Kidney capillary endothelial cell (primary cell): Measurements from ENCODE around the gene ALG5.
A peak's percentile ranks its signal among the peaks of the same experiment; 100 is the strongest.

Source experiments
- DNase-seq: peaks from one replicate; pipeline ENCODE4 v3.0.0-alpha.2; 2018; ENCODE audit warnings: low spot score

Gene ALG5

DNA sequence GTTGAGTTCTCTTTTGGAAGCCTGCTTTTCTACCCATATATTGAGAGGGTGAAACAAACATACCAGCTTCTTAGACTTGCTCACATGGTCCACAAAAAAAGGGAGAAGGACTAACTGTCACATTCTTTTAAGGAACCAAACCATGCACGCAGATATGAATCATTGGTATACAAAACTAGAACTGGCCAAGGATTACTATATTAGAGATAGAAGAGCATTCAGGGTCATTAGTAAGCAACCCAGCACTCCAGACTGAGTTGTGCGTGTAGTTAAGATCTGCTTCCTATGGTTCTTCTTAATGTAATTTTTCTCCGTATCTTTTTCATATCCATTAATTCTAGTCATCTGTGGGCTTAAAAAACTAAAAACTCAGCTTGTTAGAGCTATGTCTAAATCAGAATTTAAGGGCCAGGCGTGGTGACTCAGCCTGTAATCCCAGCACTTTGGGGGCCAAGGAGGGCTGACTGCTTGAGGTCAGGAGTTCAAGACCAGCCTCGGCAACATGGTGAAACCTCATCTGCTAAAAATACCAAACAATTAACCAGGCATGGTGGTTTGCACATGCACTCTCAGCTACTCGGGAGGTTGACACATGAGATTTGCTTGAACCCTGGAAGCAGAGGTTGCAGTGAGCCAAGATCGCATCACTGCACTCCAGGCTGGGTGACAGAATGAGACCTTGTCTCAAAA is 19.6 kb downstream of the ALG5 start:
- no peak for DNase-seq

DNA sequence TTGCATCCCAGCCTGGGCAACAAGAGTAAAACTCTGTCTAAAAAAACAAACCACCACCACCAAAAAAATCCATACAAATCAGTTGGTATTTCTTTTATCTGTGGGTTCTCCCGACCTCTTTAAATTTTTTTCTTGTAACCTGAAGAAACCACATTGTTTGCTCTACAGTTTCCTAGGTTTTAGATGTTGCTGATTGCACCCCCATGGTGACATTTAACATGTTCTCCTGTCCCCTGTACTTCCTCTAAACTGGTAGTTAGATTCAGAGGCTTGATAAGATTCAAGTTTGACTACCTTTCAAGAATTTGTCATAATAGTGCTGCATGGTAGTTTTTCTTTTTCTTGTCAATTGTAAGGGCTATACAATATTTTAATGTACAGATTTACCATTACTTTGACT is 24.0 kb downstream of the ALG5 start:
- no peak for DNase-seq

DNA sequence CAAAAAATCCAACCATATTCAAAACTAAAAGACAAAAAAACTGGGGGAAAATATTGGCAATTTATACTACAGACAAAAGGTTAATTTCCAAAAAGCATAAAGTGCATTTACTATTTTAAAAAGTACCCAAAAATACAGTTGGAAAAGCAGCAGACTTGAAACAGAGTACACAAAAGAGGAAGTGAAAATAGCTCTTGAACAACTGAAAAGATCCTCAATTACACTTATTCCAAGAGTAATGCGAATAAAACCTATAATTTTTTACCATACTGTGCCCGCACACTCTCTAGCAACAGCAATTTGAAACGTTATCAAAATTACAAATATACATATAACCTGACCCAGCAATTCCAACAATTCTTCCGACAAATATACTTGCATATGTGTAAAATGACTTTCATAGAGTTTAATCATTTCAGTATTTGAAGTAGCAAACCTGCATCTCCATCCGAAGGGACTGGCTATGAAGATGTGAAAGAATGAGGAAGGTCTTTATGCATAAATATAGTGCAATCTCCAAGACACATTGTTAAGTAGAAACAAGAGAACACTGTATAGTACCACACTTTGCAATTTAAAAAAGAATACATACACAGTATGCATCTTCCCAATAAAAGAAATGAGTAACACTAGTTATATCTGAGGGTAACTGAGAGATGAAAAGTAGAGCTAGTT is 25.4 kb downstream of the ALG5 start:
- no peak for DNase-seq

DNA sequence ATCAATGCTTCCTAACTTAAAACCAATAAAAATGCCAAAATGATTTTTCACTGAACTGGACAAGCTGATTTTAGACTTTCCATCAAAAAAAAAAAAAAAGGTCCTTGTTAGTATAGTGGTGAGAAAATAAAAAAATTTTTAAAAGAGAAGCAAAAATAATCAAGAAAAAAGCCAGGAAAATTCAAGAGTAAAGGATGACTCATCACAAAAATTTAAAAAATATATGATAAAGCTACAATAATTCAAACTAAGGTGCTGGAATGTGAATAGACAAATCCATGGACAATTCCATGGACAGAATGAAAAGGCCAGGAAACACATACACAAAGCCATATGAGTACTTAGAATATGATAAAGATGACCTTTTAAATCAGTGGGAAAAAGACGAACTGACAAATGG is 26.1 kb downstream of the ALG5 start:
- no peak for DNase-seq

DNA sequence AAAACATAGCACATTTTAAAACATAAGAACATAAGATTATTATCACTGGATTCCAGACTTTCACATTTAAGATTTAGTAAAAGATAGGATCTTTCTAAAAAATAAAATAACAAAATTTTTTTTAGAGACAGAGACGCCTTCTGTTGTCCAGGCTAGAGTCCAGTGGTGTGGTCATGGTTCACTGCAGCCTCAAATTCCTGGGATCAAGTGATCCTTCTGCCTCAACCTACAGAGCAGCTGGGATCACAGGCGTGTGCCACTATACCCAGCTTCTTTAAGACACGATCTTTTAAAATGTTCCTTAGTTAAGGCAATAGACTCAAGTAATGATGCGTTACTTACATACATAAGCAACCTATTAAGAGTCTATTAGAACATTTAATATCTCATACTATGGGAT is 32.7 kb downstream of the ALG5 start:
- DNase-seq = no peak

DNA sequence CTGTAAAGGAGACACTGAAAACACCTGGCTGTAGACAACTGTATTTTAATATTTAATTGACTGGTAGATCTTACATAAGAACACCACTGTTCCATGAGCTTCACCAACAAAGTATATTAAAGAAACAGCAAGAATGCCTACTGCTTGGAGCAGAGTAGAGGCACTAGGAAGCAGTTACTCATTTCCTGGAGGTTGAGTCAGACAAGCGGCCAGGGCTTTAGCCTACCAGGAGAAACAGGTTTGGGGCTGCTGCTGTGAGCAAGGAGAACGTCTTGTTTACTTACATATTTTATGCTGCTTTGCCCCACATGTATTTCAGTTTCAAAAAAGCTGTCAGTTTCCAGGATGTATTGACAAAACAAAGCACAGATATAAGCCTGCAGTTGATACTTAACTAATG is 33.4 kb downstream of the ALG5 start:
- DNase-seq = peak; percentile 92

DNA sequence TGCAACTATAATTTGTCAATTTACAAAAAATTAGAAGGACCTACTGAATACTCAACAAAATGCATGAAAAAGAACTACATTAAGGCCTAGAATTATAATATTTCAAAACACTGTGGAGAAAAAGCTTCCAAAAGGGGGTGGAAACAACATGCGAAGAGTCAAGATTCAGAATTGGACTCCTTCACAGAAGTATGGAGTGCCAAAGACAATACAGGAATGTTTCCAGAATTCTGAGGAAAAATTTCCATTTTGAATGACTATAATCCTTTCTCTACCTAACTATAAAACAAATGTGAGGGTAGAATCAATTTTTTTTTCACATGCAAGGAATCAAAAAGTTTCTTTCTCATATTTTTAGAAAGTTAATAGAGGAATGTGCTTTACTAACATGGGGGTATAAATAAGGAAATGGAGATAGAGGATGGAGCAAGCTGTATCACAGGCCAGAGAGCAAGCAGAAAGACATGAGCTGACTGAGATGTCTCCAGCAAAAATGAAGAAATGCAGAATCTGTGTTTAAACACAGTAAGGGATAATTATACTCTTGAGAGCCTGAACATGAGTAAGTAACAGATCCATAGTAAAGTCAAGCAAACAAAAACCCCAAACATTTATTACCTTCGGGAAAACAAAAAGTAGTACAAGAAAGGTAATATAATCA is 39.6 kb downstream of the ALG5 start:
- no peak for DNase-seq

DNA sequence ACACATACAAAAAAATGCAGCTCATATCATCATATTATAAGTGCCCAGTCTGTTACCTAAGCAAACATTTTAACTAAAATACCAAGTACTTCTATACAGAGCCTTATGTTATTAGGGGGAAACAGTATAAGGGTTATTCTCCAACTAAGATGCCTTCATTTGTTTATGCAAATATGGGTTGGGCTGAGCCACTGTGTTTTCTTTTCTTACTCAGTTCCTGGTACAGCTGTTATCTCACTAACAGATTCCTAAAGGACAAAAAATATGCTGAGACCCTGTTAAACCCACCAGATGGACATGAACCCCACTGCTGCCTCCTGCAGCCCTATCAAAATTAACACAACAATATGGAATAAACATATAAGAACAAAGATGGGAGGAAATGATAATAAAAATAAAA is 44.6 kb downstream of the ALG5 start:
- no peak for DNase-seq

DNA sequence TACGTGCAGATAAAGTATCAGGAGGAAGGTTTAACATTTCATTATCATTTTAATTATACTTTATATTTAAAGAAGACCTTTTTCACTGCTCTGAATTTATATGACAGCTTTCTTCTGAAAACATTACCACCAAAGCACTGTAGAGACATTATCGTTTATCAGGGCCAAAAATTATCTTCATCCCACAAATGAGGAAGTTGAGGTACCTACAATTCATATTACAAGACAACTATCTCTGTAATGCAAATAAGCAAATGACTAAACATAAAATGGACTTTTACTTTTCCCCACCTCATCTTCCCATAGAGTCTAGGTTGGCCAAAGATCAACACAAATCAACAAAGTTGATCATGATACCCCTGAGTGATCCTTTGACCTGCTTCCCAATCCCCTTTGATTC is 48.2 kb downstream of the ALG5 start:
- no peak for DNase-seq

DNA sequence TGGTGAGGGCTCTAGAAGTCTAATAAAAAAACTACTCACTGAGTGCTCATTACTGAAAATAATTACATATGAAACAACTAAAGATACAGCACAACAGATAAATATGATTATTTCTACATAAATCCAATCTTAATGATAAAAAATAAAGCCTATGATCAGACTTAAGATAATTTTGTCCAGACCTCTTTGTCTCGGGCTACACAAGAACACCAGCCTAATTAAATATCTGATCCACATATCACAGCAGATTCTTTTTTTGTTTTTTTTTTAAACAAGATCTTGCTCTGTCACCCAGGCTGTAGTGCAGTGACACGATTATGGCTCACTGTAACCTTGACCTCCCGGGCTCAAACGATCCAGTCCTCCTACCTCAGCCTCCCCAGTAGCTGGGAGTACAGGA is 48.8 kb downstream of the ALG5 start:
- no peak for DNase-seq

DNA sequence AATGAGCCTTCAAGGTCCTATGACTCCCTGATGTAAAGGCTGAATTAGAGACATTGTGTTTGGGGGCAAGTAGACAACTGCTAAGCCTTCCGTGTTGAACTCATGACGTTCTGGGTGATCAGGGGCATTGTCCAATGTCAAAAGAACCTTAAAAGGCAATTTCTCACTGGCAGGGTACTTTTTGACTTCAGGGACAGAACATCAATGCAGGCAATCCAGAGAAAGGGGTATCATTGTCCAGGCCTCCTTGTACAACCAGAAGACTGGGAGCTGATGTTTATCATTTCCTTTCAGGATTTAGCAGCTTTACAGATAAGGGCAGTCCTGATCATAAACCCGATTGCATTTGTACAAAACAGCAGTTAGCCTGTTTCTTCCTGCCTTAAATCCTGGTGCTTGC is 54.1 kb downstream of the ALG5 start:
- no peak for DNase-seq

DNA sequence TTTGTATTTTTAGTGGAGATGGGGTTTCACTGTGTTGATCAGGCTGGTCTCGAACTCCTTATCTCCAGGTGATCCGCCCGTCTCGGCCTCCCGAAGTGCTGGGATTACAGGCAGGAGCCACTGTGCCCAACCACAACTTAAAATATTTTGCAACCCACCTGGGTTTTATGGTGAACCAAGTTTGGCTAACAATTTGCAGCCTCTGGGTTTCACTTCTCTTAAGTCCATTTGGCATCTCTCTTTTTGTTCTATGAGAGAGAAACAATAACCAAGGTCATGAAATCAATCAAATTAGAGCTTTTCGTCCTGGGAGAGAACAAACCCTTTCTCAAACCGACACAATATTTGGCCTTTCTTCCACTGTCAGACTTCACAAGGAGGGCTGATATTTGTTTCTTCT is 73.5 kb downstream of the ALG5 start:
- no peak for DNase-seq

DNA sequence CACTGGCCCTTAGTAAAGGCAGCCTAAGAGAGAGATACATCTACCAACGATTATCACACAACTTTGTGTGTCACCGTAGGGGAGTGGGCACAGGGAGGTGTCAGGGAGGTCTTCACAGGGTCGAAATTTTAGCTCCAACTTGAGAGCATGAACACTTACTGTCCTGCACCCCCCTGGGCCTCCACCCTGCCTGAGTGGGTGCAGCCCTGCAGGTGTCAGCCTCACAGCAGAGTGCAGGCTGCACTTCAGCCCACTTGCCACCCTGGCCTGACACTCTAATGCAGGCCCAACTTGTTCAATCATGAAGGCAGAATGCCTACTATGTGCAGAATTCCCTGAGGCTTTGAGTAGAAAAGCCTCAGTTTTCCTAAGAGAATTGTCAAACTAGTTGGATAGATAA is 75.1 kb downstream of the ALG5 start:
- no peak for DNase-seq

DNA sequence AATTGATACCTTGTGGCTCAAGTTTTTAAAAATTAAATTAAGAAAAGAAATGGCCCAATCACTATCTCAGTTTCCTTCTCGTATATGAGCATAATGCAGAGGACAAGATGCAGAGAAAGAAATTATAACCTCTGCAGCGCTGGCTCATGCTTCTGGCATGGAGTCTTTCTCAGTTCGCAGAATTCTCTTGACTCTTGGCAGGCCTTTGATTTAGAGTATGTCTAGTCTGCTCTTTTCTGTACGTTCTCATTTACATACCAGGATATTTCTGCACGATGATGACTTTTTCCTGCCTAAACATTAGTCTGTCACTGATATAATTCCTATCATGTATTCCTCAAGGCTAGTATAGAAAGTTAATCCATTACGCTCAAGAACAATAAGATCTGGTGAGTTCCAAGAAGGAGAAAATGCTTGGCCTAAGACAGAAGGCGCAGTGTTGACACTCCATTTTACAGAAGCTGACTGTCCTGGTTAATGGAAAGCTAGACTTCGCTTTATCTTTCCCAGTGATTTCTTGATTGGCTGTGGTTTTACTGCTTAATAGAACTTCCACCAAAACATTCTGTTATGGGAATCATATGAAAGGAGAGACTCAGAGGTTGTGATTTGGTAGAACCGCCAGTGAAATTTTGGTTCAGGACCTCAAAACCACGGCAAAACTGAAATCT is 77.4 kb downstream of the ALG5 start:
- DNase-seq = no peak

DNA sequence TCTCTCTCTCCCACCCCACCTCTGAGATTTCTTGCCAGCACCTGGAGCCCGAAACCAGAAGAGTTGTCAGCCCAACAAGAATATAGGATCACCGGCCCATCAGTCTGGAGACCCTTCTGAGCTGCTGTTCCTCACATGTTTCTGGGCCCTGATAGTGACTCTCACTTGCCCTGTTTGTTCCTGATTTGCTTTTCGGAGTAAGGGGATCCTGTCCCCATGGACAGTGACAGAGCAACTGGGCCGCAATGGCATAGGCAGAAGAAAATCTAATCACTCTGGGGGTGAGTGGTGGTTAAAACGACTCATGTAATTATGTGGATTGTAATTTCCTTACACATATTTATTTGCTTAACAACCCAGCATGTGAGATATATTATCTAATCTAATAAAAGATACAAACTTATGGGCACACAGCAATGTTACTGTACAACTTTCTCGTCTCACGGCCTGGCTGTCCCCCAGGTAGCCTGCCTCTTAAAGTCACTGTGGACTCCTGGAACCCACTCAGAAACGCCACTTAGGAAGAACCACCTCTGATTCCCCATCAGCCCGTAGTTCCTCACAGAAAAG is 78.4 kb downstream of the ALG5 start:
- no peak for DNase-seq

DNA sequence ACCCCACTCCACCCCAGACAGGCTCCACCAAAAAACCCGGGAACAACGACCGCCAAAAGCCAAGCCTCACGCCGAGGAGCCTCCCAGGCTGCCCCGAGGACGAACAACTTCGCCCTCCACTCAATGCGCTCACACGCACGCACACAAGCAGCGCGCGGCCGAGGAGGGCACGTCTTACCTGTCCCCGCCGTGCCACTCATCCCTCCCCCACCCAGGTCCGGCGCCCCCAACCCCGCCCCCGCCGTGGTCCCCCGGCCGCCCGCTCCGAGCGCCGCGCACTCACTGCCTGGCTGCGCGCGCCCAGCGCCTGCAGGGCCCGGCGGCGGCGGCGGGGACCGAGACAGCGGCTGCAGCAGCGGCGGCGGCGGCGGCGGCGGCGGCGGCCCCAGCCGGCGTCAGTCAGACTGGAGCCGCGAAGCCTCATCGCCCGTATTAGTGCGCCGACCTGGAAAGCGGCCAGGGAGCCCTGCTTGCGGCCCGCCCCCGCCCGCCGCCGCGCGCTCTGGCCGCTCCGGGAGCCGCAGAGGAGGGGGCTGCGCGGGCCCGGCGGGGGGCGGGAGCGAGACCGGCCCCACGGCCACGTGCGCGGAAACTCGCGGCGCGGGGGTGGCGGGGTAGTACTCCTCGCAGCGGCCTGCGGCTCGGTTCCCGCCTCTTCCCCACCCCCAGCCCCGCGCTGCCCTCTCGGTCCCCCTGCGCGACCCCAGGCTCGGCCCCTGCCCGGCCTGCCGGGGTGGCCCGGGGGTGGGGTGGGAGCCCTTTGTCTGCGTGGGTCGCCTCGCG is 79.1 kb downstream of the ALG5 start, which contains the start of gene SMAD9:
SMAD9 (minus strand) TSS at position 406 of the 783 bp plus-strand sequence. CDS start 40,549 bp downstream, outside the sequence.
- DNase-seq = peak; percentile 74

DNA sequence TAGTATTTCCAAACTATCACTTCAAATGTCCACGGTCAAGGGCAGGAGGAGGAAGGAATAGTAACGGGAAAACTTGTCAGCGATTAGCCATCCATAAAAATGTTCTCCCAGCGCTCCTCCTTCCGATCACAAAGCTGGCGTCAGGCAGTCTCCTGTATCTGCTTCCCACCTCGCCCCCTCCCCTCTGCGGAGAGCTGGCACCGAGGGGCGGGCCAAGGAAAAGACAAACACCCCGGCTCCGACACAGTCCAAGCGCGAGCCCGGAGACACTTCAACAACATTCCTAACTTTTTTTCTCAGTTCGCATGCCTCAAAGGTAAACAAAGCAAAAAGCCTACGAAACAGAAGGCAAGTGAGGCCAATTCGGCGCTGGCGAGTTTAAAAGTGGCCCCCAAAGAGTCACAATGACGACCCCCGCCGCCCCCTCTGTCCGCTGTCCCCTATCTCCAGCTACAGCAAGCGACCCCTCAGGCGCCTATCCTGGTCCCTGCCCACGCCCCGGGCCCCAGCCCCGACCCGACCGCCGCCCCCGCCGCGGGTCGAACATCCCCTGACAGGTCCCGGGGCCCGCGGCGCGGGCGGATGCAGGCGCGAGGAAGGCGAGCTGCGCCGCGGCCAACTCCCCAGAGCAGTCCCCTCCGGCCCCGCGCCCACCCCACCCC is 79.8 kb downstream of the ALG5 start:
- no peak for DNase-seq

DNA sequence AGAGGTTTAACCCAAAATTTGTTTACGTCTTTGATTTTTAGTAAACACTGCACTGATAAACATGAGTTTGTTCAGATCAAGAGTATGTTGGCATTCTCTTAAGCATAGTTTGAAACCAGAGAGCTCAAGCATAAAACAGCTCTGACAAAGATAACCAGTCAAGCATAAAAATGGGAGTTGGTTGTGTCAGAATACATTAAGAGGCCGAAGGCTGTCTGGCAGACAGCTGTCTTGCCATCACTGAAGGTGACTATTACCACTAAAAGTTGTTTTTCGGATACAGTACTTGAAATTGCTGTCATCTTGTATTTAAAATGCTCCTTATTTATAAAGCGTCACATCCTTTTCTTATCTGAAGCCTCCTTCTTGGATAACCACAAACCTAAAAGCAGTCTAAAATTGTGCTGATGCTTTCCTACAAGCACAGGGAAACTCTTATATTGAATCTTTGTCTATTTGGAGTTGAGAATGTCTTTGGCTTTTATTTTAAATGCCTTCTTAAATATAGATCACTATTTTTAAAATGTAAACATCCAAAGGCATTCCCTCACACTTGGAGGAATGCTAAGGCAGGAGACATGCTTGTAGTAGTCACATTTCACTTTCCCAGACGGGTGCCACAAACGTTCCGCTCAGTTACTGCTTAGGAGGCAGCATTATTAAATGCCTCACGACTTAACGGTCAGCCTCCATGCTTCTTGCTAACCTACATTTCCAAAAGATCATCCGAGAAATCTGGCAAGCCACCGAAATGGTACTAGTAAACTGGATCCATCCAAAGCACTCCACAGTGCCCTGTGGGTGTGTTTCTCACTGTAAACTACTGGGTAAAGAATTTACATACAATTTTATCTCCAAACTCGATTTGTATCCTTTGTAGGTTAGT is 80.7 kb downstream of the ALG5 start:
- DNase-seq = peak; percentile 71

DNA sequence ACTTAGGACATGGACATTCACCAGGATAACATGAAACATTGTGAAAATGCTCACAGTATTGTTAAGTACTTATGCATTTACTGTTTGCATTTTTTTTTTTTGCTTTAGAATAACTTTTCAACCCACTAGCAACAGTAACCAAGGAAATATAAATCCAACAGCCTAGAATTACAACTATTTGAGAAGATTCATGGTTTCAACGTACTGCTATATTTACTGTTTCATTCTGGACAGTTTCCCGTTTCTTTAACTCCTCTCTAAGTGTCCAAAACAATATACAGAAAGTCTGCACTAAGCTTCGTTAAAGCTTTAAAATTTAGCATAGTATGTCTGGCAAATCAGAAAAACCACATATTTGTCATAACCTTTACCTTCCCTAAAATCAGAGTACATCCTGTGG is 81.8 kb downstream of the ALG5 start:
- no peak for DNase-seq
